Neural cell (in vitro differentiated cells): Measurements from ENCODE around the gene HS1BP3.

ENCODE experiments used
- CTCF ChIP-seq: fragments of 450-650 bp; IDR thresholded peaks from 2 replicates; pipeline ENCODE4 v1.5.1; 2014; ENCODE audit warnings: antibody characterized with exemption, mild to moderate bottlenecking, moderate library complexity; ENCODE audit not compliant: poor library complexity, severe bottlenecking
- EP300 ChIP-seq: fragments of 450-650 bp; conservative IDR thresholded peaks from 2 replicates; pipeline ENCODE4 v1.6.1; 2014; ENCODE audit warnings: antibody characterized with exemption, mild to moderate bottlenecking, moderate library complexity; ENCODE audit not compliant: poor library complexity, severe bottlenecking
- POLR2AphosphoS5 ChIP-seq: IDR thresholded peaks from 2 replicates; pipeline ENCODE4 v1.6.1; 2012
- RAD21 ChIP-seq: fragments of 450-650 bp; conservative IDR thresholded peaks from 2 replicates; pipeline ENCODE4 v1.6.1; 2014; ENCODE audit warnings: antibody characterized with exemption, mild to moderate bottlenecking, moderate library complexity

GRCh38 chr2:20604951-20605381 is 45.9 kb downstream of the HS1BP3 start:
- TF ChIP-seq CTCF (no peak), POLR2AphosphoS5 (no peak), EP300 (no peak), RAD21 (no peak)
